GM18861 (cell line): ENCODE results near the gene BCAS3.

Source experiments
- ATAC-seq: cut with Tn5 transposase; IDR thresholded peaks from one replicate; pipeline ENCODE4 v1.9.1; 2021; ENCODE audit not compliant: unreplicated experiment

Gene BCAS3

GRCh38 chr17:61106354-61106753 lies 428.7 kb downstream of the BCAS3 start:
- ATAC-seq: no peak

- no peak for ATAC-seq
Measured at GRCh38 chr17:61116577-61116976, 438.9 kb downstream of the BCAS3 start.

GRCh38 chr17:61117983-61118382 lies 440.3 kb downstream of the BCAS3 start:
- no peak for ATAC-seq

GRCh38 chr17:61118871-61119270 lies 441.2 kb downstream of the BCAS3 start:
- no peak for ATAC-seq

- ATAC-seq: no peak
Measured at GRCh38 chr17:61122326-61122913, 444.8 kb downstream of the BCAS3 start.

GRCh38 chr17:61124562-61124961 lies 446.9 kb downstream of the BCAS3 start:
- no peak for ATAC-seq

GRCh38 chr17:61126473-61127249 lies 449.0 kb downstream of the BCAS3 start:
- ATAC-seq: no peak

GRCh38 chr17:61127960-61128359 lies 450.3 kb downstream of the BCAS3 start:
- no peak for ATAC-seq

- no peak for ATAC-seq
Measured at GRCh38 chr17:61128661-61129115, 451.0 kb downstream of the BCAS3 start.

GRCh38 chr17:61129267-61130254 lies 451.9 kb downstream of the BCAS3 start:
- ATAC-seq: no peak

- ATAC-seq: no peak
Measured at GRCh38 chr17:61130330-61130729, 452.7 kb downstream of the BCAS3 start.

- no peak for ATAC-seq
Measured at GRCh38 chr17:61131585-61131984, 453.9 kb downstream of the BCAS3 start.

GRCh38 chr17:61132524-61132923 lies 454.9 kb downstream of the BCAS3 start:
- ATAC-seq: no peak

- no peak for ATAC-seq
Measured at GRCh38 chr17:61133853-61134252, 456.2 kb downstream of the BCAS3 start.

GRCh38 chr17:61134551-61135235 lies 457.0 kb downstream of the BCAS3 start:
- no peak for ATAC-seq

GRCh38 chr17:61135782-61136181 lies 458.1 kb downstream of the BCAS3 start:
- no peak for ATAC-seq

GRCh38 chr17:61136296-61136695 lies 458.6 kb downstream of the BCAS3 start:
- ATAC-seq: no peak

- peak; percentile 92 for ATAC-seq
Measured at GRCh38 chr17:61139219-61139618, 461.6 kb downstream of the BCAS3 start.

GRCh38 chr17:61140081-61140786 lies 462.6 kb downstream of the BCAS3 start:
- ATAC-seq: no peak

GRCh38 chr17:61143026-61143425 lies 465.4 kb downstream of the BCAS3 start:
- ATAC-seq: no peak
